Fibroblast of the aortic adventitia (primary cell): Measurements from ENCODE around the gene BID. TPM values are rescaled to one million over a fixed set of nuclear protein-coding genes. Genes with fewer than 3 reads are reported as not detected.
A peak's percentile ranks its signal among the peaks of the same experiment; 100 is the strongest.

Experiments used
- DNase-seq: peaks from one replicate; pipeline ENCODE4 v3.0.0-alpha.2; 2010; ENCODE audit warnings: low read depth
- H3K4me3 ChIP-seq: 2 replicates; pipeline ENCODE4 v1.5.1; 2011; ENCODE audit warnings: low read depth, mild to moderate bottlenecking, control low read depth, low read length, moderate library complexity
- total RNA-seq: library from RNA; depleted of rRNA; stranded (reverse); fragments of >200 nt; gene quantifications from 2 replicates; pipeline ENCODE4 v1.2.3, GENCODE V29; 2012; ENCODE audit warnings: low replicate concordance
- TF ChIP-seq, protein P1 (sequence below): IDR thresholded peaks from 2 replicates; pipeline ENCODE4 v1.5.1; 2011; ENCODE audit warnings: mild to moderate bottlenecking, low read length, control low read depth, inconsistent platforms; ENCODE audit not compliant: insufficient read depth

Gene BID
- total RNA-seq, 1 donor: 5.7 TPM

DNA sequence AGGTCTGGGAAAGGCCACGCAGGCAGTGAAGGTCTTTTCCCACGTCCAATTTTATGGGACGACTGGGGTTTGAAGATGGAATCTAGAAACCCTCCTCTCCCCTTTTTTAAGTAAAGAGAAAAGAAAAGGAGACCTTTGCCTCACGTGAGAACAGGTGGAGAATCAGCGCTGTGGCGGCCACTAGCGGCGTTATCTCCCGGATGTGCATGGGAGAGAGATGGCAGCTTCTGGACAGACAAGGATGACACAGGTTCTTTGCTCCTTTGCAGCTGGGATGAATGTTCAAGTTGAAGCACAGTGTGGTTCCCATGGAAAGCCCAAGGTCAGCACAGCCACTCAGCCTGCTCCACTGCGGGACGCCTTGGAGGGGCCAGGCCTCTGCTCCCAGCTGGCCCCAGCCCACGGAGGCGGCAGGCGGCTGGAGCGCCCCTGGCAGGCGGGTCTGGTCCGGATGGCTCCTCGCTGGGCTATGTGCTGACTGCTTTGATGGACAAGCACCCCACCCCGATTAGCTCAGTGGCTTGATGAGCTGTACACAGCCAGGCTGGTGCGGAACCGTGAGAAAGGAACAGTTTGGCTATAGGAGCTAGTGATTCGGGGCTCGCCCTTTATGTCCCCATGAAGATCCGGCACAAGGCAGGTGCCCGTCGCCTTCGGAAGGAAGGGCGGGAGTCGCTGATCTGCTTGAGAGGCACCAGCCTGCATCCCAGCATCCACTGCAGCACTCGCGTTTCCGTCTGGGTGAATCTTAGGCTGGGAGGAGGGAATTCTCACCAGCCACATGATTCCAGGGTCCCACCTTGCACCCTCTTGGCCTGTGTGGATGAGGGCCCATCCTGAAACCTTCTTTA, 14.5 kb upstream of the BID start:
- no peak for DNase-seq
- no peak overlapping the region for H3K4me3 ChIP-seq
- TF ChIP-seq, protein P1, sequence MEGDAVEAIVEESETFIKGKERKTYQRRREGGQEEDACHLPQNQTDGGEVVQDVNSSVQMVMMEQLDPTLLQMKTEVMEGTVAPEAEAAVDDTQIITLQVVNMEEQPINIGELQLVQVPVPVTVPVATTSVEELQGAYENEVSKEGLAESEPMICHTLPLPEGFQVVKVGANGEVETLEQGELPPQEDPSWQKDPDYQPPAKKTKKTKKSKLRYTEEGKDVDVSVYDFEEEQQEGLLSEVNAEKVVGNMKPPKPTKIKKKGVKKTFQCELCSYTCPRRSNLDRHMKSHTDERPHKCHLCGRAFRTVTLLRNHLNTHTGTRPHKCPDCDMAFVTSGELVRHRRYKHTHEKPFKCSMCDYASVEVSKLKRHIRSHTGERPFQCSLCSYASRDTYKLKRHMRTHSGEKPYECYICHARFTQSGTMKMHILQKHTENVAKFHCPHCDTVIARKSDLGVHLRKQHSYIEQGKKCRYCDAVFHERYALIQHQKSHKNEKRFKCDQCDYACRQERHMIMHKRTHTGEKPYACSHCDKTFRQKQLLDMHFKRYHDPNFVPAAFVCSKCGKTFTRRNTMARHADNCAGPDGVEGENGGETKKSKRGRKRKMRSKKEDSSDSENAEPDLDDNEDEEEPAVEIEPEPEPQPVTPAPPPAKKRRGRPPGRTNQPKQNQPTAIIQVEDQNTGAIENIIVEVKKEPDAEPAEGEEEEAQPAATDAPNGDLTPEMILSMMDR: no peak

DNA sequence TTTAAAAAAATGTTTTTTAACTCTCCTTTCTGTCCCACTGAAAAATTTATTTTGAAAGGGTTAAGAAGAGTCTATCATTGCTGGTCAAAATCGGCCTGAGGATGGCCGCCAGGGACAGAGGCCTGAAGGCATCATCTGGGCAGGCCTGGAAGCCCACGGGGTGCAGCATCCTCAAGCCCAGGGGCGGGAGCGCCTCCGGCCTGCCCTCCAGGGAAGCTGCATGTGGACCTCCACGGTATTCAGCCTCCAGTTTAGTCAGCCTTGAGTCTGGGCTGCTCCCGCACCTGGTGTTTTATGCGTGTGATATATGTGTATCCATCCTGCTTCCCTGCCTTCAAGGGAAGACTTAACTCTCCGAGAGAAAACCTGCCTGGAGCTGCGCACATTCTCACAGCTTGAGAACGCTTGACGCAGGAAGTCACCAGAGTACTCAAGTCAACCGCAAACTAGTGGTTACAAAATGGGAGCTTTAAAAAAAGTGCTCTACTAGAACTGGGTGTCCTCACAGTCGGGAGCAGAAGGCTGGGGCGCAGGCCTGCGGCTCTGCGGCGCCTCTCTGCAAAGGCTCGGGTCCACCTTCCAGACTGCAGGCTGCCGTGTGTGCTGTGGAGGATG, 13.6 kb upstream of the BID start:
- DNase-seq: no peak
- TF ChIP-seq, protein P1: no peak

DNA sequence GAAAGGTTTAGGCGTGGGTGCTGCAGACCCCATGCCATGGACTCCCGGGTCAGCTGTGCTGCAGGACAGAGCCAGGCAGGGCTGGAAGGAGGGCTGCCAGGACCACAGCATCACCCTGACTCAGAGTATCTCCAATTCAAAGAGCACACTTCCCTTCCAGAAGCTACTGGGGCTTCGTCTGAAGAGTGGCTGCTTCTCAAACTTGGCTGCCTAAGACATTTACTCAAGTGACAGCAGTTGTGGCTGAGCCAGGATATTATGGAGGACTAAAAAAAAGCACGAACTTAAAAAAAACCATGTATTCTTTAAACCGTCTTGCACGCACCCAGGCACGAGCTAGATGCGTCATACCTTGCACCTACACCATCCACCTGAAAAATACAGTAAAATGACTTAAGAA, 13.0 kb upstream of the BID start:
- TF ChIP-seq, protein P1: no peak
- no peak overlapping the region for H3K4me3 ChIP-seq
- DNase-seq: no peak

More for the DNA sequence above, 13.6 kb upstream of the BID start:
- no peak overlapping the region for H3K4me3 ChIP-seq

DNA sequence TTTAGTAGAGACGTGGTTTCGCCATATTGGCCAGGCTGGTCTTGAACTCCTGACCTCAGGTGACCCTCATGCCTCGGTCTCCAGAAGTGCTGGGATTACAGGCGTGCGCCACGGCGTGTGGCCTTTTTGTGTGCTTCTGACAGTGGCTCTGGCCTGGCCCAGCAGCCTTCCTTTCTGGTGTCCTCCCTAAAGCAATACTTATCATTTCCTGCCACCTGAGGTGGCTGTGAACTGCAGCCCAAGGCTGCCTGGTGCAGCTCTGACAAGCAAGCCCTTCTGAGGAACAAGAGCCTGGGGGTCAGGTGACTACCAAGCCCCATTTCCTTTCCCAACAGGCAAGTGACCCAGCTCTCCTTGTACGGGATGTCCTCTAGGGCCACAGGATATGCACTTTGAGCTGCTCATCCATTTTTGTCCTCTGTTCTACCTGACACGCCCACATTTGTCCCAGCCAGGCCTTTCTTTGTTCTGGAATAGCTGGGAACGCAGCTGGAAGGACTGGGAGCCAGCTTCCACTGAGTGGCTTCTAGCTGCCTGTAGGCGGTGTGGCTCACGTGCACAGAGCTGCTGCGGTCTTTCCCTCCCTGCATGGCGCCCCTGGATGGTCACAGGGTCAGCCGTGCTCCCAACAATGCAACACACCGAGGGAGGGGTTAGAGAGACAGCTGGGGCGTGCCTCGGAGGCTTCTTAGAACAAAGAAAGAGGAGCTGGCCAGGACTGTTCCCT, 12.3 kb upstream of the BID start:
- TF ChIP-seq, protein P1: no peak
- no peak overlapping the region for H3K4me3 ChIP-seq
- peak; percentile 23 for DNase-seq

DNA sequence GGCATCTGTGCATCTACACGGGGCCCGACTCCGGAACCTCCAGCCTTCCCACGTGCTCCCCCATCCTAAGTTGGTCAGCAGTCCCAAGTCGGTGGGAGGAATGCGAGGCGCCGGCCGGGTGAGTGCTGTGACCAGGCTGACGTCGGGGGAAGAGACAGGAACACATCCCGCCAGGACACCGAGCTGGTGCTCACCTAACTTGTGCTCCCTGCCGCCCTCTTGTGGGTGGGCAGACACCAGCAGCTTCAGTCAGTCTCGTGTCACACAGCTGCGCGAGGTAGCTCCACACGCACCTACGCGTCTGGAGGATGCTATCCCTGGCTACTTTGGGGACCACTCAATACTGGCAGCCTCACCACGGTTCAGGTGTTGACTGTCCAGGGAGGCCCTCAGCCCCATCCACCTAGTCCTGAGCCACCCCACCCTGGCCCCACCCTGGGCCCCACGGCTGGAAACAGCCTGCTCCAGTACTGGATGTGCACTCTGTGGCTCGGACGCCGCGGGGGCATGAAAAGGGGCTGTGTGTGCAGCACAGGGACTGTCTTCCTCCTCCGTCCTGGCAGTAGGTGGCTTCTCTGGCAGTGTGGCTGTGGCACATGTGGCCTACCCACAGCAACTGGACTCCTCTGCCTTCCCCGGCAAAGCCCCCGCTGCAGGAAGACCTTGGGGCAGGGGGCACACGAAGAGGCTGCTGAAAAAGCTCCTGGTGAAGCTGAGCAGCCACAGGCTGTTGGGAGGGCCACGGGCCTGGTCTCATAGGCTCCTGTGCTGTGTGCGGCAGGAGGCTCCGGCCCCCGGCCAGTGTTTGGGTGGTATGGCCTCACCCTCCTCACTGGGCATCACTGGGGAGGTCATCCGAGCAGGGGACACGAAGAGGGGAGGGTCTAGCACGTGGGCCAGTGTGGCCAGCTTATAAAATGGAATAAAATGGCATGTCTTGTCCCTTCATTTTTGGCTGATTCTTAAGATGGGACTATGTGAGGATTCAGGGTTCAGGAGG, 11.2 kb upstream of the BID start:
- H3K4me3 ChIP-seq: no peak overlapping the region
- TF ChIP-seq, protein P1: peak; percentile 59
- DNase-seq: no peak

DNA sequence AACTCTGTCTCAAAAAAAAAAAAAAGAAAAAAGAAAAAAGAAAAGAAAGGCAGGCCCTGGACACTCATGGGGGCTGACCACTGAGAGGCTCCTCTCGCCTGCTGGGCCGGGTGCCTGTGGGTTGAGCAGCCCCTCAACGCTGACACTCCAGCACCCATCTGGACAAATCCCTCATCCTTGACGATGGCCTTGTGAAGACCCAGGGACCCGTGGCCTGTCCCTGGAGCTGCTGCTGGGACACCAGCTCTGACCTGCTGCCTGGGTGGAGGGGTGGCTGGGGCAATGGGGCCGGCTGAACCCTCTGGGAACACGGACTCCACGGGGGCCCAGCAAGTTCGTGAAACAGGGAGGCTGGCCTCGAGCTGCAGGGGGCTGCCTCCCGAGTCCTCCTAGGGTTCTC, 10.5 kb upstream of the BID start:
- DNase-seq: no peak
- TF ChIP-seq, protein P1: no peak
- H3K4me3 ChIP-seq: no peak overlapping the region
